Loucy (cell line): ENCODE results near the gene HEPHL1.

Experiments used
- EZH2phosphoT487 ChIP-seq: fragments of 200-600 bp; IDR thresholded peaks from 2 replicates; pipeline ENCODE4 v1.6.1; 2018; ENCODE audit warnings: antibody characterized with exemption, mild to moderate bottlenecking, moderate library complexity, borderline replicate concordance
- TF ChIP-seq, protein P1 (sequence below): fragments of 200-600 bp; sonication (generic); conservative IDR thresholded peaks from 2 replicates; pipeline ENCODE4 v1.5.1; 2014; ENCODE audit warnings: mild to moderate bottlenecking, antibody characterized with exemption, low read length

- TF ChIP-seq, protein P1, sequence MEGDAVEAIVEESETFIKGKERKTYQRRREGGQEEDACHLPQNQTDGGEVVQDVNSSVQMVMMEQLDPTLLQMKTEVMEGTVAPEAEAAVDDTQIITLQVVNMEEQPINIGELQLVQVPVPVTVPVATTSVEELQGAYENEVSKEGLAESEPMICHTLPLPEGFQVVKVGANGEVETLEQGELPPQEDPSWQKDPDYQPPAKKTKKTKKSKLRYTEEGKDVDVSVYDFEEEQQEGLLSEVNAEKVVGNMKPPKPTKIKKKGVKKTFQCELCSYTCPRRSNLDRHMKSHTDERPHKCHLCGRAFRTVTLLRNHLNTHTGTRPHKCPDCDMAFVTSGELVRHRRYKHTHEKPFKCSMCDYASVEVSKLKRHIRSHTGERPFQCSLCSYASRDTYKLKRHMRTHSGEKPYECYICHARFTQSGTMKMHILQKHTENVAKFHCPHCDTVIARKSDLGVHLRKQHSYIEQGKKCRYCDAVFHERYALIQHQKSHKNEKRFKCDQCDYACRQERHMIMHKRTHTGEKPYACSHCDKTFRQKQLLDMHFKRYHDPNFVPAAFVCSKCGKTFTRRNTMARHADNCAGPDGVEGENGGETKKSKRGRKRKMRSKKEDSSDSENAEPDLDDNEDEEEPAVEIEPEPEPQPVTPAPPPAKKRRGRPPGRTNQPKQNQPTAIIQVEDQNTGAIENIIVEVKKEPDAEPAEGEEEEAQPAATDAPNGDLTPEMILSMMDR: no peak
- TF ChIP-seq EZH2phosphoT487: no peak
Measured at GRCh38 chr11:94066901-94067429, 45.8 kb downstream of the HEPHL1 start.
